ENCODE results near the gene PPP2R5A.

Gene PPP2R5A

GRCh38 chr1:212269306-212269705 lies 15.9 kb upstream of the PPP2R5A start:
- TF ChIP-seq EZH2 (IDR thresholded peaks at IDR 0.05; ENCODE audit: borderline replicate concordance, low read depth, low read length, severe bottlenecking), result no peak
- no peak for TF ChIP-seq CTCF (IDR thresholded peaks at IDR 0.05; ENCODE audit: borderline replicate concordance, extremely low read depth, low read length, poor library complexity, severe bottlenecking)
- no peak overlapping the region for H2AFZ ChIP-seq (ENCODE audit: low read depth, low read length)
- no peak for DNase-seq
- no peak overlapping the region for H3K9ac ChIP-seq (ENCODE audit: low read depth, low read length)
- H4K20me1 ChIP-seq (ENCODE audit: insufficient read depth, low read length), result no peaks in the 10 kb centered on the region
- H3K9me3 ChIP-seq (ENCODE audit: insufficient read depth, low read length, severe bottlenecking), result no peaks in the 10 kb centered on the region
- no peaks in the 10 kb centered on the region for H3K27me3 ChIP-seq (ENCODE audit: insufficient read depth, low read length, poor library complexity)
- no peaks in the 10 kb centered on the region for H3K79me2 ChIP-seq (ENCODE audit: insufficient read depth, low read length)
- no peaks in the 10 kb centered on the region for H3K4me1 ChIP-seq (ENCODE audit: insufficient read depth, low read length)
- H3K36me3 ChIP-seq (ENCODE audit: insufficient read depth, low read length), result no peaks in the 10 kb centered on the region
- no peak overlapping the region for H3K27ac ChIP-seq (ENCODE audit: low read length)
- H3K4me3 ChIP-seq (ENCODE audit: low read depth in 1 of 2, low read length in 2 of 2), result no peak overlapping the region
- ATAC-seq (ENCODE audit: insufficient read depth, low read depth), result no peak
- H3K4me2 ChIP-seq (ENCODE audit: insufficient read depth, low read length), result no peak overlapping the region

- no peak for ATAC-seq (ENCODE audit: insufficient read depth, low read depth)
- no peak overlapping the region for H3K4me2 ChIP-seq (ENCODE audit: insufficient read depth, low read length)
- TF ChIP-seq CTCF (IDR thresholded peaks at IDR 0.05; ENCODE audit: borderline replicate concordance, extremely low read depth, low read length, poor library complexity, severe bottlenecking) (no peak), EZH2 (IDR thresholded peaks at IDR 0.05; ENCODE audit: borderline replicate concordance, low read depth, low read length, severe bottlenecking) (no peak)
- no peaks in the 10 kb centered on the region for H3K9me3 ChIP-seq (ENCODE audit: insufficient read depth, low read length, severe bottlenecking)
- H3K4me1 ChIP-seq (ENCODE audit: insufficient read depth, low read length), result no peaks in the 10 kb centered on the region
- no peak overlapping the region for H3K27ac ChIP-seq (ENCODE audit: low read length)
- H3K9ac ChIP-seq (ENCODE audit: low read depth, low read length), result no peak overlapping the region
- H3K79me2 ChIP-seq (ENCODE audit: insufficient read depth, low read length), result no peaks in the 10 kb centered on the region
- H2AFZ ChIP-seq (ENCODE audit: low read depth, low read length), result no peak overlapping the region
- no peaks in the 10 kb centered on the region for H3K36me3 ChIP-seq (ENCODE audit: insufficient read depth, low read length)
- H3K4me3 ChIP-seq (ENCODE audit: low read depth in 1 of 2, low read length in 2 of 2), result no peak overlapping the region
- H3K27me3 ChIP-seq (ENCODE audit: insufficient read depth, low read length, poor library complexity), result no peaks in the 10 kb centered on the region
- H4K20me1 ChIP-seq (ENCODE audit: insufficient read depth, low read length), result no peaks in the 10 kb centered on the region
- no peak for DNase-seq
Measured at GRCh38 chr1:212270564-212270963, 14.6 kb upstream of the PPP2R5A start.

GRCh38 chr1:212271234-212271633 lies 14.0 kb upstream of the PPP2R5A start:
- no peak overlapping the region for H2AFZ ChIP-seq (ENCODE audit: low read depth, low read length)
- no peak overlapping the region for H3K27ac ChIP-seq (ENCODE audit: low read length)
- ATAC-seq (ENCODE audit: insufficient read depth, low read depth) (no peak), DNase-seq (no peak)
- no peaks in the 10 kb centered on the region for H3K27me3 ChIP-seq (ENCODE audit: insufficient read depth, low read length, poor library complexity)
- H3K4me1 ChIP-seq (ENCODE audit: insufficient read depth, low read length), result no peaks in the 10 kb centered on the region
- H3K36me3 ChIP-seq (ENCODE audit: insufficient read depth, low read length), result no peaks in the 10 kb centered on the region
- H3K4me3 ChIP-seq (ENCODE audit: low read depth in 1 of 2, low read length in 2 of 2), result no peak overlapping the region
- no peak overlapping the region for H3K9ac ChIP-seq (ENCODE audit: low read depth, low read length)
- no peaks in the 10 kb centered on the region for H3K79me2 ChIP-seq (ENCODE audit: insufficient read depth, low read length)
- no peaks in the 10 kb centered on the region for H4K20me1 ChIP-seq (ENCODE audit: insufficient read depth, low read length)
- H3K4me2 ChIP-seq (ENCODE audit: insufficient read depth, low read length), result no peak overlapping the region
- TF ChIP-seq CTCF (IDR thresholded peaks at IDR 0.05; ENCODE audit: borderline replicate concordance, extremely low read depth, low read length, poor library complexity, severe bottlenecking) (no peak), EZH2 (IDR thresholded peaks at IDR 0.05; ENCODE audit: borderline replicate concordance, low read depth, low read length, severe bottlenecking) (no peak)
- no peaks in the 10 kb centered on the region for H3K9me3 ChIP-seq (ENCODE audit: insufficient read depth, low read length, severe bottlenecking)

All from DND-41 (cell line).